ENCODE results near the gene LRRC56.

LRRC56 gene

DNA sequence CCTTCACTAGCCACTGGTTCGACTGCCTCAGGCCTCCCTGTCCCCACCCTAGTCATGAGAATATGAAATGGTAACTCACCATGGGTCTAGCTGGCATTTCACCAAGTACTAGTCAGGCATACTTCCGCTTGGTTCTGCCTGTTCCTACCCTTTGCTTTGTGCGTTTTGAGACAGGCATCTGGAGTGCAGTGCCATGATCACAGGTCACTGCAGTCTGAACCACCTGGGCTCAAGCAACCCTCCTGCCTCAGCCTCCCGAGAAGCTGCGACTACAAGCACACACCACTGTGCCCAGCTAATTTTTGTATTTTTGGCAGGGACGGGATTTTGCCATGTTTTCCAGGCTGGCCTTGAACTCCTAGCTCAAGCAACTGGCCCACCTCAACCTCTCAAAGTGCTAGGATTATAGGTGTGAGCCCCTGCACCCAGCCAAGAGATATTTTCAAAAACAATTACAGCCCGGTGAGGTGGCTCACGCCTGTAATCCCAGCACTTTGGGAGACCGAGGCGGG, 16.1 kb upstream of the LRRC56 start:
- no peak overlapping the region for H3K4me3 Mint-ChIP-seq
- H3K36me3 Mint-ChIP-seq (ENCODE audit: insufficient read depth): peaks cover 3% of the 10 kb centered on the region
- no peak overlapping the region for H3K27ac Mint-ChIP-seq
- no peaks in the 10 kb centered on the region for H3K27me3 Mint-ChIP-seq
- no peaks in the 10 kb centered on the region for H3K9me3 Mint-ChIP-seq
- H3K4me1 Mint-ChIP-seq (ENCODE audit: low read depth in 2 of 2): peaks cover 3 to 6% of the 10 kb centered on the region in 2 donors
- ATAC-seq (replicated peaks) (no peak), DNase-seq (no peak)

DNA sequence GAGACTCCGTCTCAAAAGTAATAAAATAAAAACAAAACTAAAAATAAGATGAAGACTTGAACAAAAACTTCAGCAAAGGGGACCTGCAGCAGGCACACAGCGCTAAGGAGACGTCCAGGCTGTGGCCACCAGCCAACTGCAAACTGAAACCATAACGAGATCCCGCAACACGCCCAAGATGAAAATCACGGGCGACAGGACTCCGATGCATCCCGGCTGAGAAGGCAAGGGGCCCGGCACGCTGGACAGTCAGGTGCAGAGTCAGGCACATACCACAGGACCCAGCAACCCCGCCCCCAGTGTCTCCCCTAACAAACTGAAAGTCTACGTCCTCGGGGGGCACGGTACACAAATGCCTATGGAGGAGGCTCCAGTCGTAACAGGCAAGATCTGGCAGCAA, 11.1 kb upstream of the LRRC56 start:
- H3K4me1 Mint-ChIP-seq (ENCODE audit: low read depth in 2 of 2): peaks cover 0 to 3% of the 10 kb centered on the region in 2 donors
- H3K9me3 Mint-ChIP-seq: no peaks in the 10 kb centered on the region
- H3K4me3 Mint-ChIP-seq: no peak overlapping the region
- no peak for DNase-seq
- ATAC-seq (replicated peaks): no peak
- H3K36me3 Mint-ChIP-seq (ENCODE audit: insufficient read depth): no peaks in the 10 kb centered on the region
- no peak overlapping the region for H3K27ac Mint-ChIP-seq
- H3K27me3 Mint-ChIP-seq: no peaks in the 10 kb centered on the region

DNA sequence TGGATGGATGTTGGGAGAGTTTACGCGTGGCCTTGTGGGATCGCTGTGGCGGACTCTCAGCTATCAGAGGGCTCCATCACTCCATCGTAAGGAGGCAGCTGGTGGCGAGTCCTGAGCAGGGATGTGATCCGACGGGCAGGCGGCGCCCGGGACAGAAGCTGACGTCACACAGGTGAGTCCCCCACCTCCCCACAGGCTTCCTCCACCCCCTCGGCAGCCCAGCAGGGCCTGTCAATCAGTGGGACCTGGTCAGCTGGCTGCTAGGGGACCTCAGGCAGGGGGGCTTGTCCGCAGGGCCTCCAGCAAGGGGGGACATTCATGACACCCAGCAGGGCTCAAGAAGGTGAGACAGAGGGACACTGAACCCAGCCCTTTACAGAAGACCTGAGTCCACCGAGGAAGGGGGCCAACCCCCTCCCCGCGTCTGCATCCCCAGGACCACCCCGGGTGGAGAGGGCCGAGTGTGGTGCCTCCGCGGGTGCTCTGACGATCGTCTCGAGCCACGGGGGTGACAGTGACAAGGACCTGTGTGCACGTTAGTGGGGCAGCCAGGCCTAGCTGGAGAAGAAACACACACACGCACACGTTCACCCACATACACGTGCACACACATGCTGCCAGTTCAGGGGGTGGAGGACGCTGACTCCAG, 9.0 kb upstream of the LRRC56 start:
- Mint-ChIP-seq H3K27me3 (no peaks in the 10 kb centered on the region), H3K36me3 (ENCODE audit: insufficient read depth) (peaks cover 11% of the 10 kb centered on the region), H3K9me3 (no peaks in the 10 kb centered on the region), H3K4me3 (no peak overlapping the region), H3K4me1 (ENCODE audit: low read depth in 2 of 2) (peaks cover 0 to 5% of the 10 kb centered on the region in 2 donors), H3K27ac (no peak overlapping the region)
- DNase-seq (no peak), ATAC-seq (replicated peaks) (no peak)

DNA sequence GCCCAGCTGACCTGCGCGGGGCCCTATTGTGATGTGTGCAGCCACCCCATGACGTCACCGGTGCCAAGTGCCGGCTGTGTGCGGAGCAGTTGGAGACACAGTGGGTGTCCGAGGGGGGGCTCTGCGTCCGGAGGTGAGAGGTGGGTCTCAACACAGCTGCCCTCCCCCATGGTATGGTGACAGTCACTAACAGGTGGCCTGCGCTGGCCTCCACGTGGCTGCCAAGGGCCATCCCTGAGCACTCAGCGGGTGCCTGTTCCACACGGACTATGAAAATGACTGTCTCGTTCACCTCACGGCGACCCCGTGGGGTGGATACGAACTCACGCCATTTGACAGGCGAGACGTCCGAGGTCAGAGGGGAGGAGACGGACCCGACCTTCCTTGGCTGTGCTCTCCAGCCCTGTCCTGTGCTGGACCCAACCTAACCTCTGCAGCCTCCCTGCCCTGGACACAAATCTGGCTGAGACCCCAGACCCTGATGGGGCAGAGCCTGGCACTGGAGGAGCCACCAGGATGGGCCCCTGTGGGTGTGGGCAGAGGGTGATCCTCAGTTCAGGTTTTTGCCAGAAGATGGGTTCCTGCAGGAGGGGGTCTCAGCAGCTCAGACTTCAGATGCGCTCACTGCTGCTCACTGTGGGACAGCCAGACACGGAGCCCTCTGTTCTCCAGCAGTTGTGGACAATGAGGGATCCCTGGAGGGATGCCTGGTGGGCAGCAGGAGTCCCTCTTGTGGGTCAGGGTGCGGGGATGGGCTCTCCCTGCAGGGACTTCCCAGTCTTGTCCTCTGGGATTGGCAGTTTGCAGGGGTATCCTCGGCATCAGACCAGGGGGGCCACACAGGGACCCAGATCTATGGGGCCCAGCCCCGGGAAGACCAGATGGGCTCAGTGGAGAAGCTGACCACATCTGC, 8.3 kb upstream of the LRRC56 start:
- H3K27me3 Mint-ChIP-seq: no peaks in the 10 kb centered on the region
- no peak overlapping the region for H3K27ac Mint-ChIP-seq
- H3K9me3 Mint-ChIP-seq: no peaks in the 10 kb centered on the region
- DNase-seq (no peak), ATAC-seq (replicated peaks) (no peak)
- no peak overlapping the region for H3K4me3 Mint-ChIP-seq
- peaks cover 0 to 5% of the 10 kb centered on the region in 2 donors for H3K4me1 Mint-ChIP-seq (ENCODE audit: low read depth in 2 of 2)
- H3K36me3 Mint-ChIP-seq (ENCODE audit: insufficient read depth): peaks cover 11% of the 10 kb centered on the region

DNA sequence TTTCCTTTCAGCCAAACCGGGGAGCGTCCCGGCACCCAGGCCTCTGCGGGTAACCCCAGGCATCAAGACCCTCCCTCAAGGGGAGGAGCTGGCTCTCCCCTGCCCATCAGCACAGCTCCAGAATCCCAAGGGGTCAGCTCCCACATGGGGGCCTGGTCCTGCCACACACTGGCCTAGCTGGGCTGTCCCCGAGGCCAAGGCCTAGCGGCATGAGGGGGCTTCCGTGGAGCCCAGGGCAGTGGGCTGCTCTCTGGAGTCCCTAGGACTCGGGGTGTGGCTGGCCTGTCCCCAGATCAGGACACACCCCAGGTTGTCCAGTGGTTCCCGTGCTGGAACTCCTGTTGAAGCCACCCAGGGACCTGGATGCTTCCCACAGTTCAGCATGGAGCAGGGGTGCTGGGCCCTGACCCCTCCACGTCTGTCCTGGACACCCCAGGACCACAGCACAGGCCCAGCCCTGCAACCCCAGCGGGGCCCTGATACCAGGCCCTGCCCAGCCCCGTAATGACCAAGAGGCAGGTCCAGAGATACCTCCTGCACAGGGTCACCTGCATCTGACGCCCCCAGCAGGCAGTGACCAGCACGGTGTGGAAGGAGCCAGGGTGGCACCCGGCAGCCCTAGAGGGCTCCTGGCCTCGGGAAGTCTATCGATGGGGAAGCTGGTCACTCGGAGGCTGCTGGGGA, 7.5 kb upstream of the LRRC56 start:
- no peak overlapping the region for H3K27ac Mint-ChIP-seq
- no peak for DNase-seq

DNA sequence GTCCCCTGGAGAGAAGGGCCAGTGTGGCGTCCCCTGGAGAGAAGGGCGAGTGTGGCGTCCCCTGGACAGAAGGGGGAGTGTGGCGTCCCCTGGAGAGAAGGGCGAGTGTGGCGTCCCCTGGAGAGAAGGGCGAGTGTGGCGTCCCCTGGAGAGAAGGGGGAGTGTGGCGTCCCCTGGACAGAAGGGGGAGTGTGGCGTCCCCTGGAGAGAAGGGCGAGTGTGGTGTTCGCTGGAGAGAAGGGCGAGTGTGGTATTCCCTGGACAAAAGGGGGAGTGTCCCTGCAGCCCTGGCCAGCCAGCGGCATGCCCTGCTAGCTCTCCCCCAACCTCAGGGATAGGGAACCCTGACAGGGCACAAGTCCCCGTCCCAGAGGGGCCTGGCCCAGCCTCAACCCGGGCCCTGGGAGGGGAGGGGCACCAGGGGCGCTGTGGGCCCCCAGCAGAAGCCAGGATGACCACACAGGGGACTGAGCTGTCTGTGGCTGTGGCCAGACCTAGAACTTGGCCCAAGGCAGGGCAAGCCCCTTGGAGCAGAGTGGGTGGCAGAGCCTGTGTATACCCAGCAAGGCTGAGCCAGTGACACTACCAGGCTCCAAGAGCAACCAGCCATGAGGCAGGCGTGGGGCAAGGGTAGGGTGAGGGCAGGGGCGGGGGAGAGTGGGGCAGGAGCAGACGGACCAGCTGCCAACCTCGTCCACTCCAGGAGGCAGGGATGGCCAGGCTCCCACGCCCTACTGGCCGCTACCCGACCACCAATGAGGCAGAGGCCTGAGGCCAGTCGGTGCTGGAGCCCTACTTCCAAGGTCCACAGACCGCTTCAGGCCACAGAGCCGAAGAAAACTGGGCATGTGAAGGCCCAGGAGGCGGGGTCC, 6.1 kb upstream of the LRRC56 start:
- H3K27ac Mint-ChIP-seq: no peak overlapping the region
- peaks cover 2 to 6% of the 10 kb centered on the region in 2 donors for H3K4me1 Mint-ChIP-seq (ENCODE audit: low read depth in 2 of 2)
- ATAC-seq (replicated peaks) (no peak), DNase-seq (no peak)
- no peaks in the 10 kb centered on the region for H3K9me3 Mint-ChIP-seq
- H3K27me3 Mint-ChIP-seq: no peaks in the 10 kb centered on the region
- no peak overlapping the region for H3K4me3 Mint-ChIP-seq
- peaks cover 19% of the 10 kb centered on the region for H3K36me3 Mint-ChIP-seq (ENCODE audit: insufficient read depth)

More for the DNA sequence above, 7.5 kb upstream of the LRRC56 start:
- Mint-ChIP-seq H3K9me3 (no peaks in the 10 kb centered on the region), H3K27me3 (no peaks in the 10 kb centered on the region), H3K36me3 (ENCODE audit: insufficient read depth) (peaks cover 13% of the 10 kb centered on the region), H3K4me1 (ENCODE audit: low read depth in 2 of 2) (peaks cover 0 to 5% of the 10 kb centered on the region in 2 donors), H3K4me3 (no peak overlapping the region)
- no peak for ATAC-seq (replicated peaks)

DNA sequence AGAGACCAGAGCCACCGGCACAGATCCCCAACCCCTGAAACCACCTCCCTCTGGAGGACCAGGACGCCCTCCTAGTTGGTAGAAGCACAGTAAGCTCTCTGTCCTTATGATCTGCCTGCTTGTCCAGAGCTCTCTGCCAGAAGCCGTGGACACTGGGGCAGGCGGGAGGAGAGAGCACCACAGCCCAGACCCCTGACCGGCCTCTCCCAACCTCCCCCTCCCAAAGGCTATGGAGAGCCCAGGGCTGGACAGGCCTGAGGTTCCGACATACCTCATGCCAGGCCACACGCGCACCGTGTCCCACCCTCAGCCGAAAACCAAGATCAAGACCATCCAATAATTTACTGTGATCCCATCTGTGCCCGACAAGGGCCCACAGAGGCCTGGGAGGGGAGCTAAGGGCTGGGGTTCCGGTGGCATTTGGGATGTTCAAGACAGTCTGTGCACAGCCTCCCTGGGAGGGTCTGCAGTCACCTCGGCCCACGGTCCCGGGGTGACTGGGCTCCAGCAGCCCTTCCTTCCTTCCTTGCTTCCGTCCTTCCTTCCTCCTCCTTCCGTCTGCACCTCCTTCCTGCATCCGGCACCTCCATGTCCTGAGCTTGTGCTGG, 5.3 kb upstream of the LRRC56 start:
- H3K27me3 Mint-ChIP-seq: no peaks in the 10 kb centered on the region

DNA sequence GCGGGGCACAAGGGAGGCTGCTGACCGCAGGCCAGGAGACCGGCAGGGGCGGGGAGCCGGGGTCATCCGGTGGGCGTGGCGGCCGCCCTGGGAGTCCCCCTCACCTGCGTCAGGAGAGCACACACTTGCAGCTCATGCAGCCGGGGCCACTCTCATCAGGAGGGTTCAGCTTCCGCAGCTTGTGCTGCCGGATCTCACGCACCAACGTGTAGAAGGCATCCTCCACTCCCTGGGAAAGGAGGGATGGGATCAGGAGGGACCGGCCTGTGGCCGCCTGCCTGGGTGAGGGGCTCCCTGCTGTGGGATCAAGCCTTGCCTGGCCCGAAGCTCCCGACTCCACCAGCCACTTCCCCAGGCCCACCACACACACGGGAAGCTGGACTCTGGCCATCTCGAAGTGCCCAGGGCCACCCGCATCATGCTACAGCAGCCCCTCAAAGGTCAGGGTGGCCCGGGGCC, 4.8 kb upstream of the LRRC56 start:
- no peaks in the 10 kb centered on the region for H3K27me3 Mint-ChIP-seq
- H3K4me1 Mint-ChIP-seq (ENCODE audit: low read depth in 2 of 2): peaks cover 10 to 14% of the 10 kb centered on the region in 2 donors
- H3K36me3 Mint-ChIP-seq (ENCODE audit: insufficient read depth): peaks cover 33% of the 10 kb centered on the region
- no peak overlapping the region for H3K4me3 Mint-ChIP-seq
- ATAC-seq (replicated peaks): no peak
- DNase-seq: no peak
- no peak overlapping the region for H3K27ac Mint-ChIP-seq
- no peaks in the 10 kb centered on the region for H3K9me3 Mint-ChIP-seq

More for the DNA sequence above, 5.3 kb upstream of the LRRC56 start:
- Mint-ChIP-seq H3K27ac (no peak overlapping the region), H3K9me3 (no peaks in the 10 kb centered on the region), H3K4me1 (ENCODE audit: low read depth in 2 of 2) (peaks cover 6 to 10% of the 10 kb centered on the region in 2 donors), H3K36me3 (ENCODE audit: insufficient read depth) (peaks cover 28% of the 10 kb centered on the region), H3K4me3 (peak overlapping the region in 1 of 2 donors; percentile 21)
- ATAC-seq (replicated peaks) (no peak), DNase-seq (no peak)

DNA sequence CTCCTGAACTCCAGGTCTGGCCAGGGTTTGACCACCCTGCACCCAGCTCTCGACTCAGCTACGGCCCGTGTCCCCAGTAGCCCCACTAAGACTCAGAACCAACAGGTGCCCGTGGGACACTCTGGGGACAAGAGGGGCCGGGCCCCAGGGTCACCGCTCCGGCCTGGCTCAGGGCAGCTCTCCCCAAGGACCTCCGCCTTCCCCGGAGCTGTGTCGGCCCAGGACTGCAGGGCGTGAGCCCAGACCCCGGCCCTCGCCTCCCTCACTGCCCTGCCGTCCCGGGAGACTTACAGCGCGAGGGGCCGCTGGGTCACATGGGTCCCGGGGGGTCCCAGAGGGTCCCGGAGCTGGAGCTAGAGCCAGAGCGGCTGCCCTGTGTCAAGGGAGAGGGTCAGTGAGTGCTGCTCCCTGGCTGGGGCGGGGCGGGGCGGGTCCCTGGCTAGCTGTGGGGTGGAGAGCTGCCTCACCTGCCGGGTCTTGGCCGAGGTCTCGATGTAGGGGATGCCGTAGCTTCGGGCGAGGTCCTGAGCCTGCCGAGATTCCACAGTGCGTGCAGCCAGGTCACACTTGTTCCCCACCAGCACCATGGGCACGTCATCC, 4.2 kb upstream of the LRRC56 start:
- no peaks in the 10 kb centered on the region for H3K27me3 Mint-ChIP-seq
- H3K4me1 Mint-ChIP-seq (ENCODE audit: low read depth in 2 of 2): peaks cover 14 to 18% of the 10 kb centered on the region in 2 donors
- peaks cover 38% of the 10 kb centered on the region for H3K36me3 Mint-ChIP-seq (ENCODE audit: insufficient read depth)
- DNase-seq: no peak
- no peak overlapping the region for H3K27ac Mint-ChIP-seq
- H3K9me3 Mint-ChIP-seq: no peaks in the 10 kb centered on the region
- H3K4me3 Mint-ChIP-seq: no peak overlapping the region
- ATAC-seq (replicated peaks): no peak

DNA sequence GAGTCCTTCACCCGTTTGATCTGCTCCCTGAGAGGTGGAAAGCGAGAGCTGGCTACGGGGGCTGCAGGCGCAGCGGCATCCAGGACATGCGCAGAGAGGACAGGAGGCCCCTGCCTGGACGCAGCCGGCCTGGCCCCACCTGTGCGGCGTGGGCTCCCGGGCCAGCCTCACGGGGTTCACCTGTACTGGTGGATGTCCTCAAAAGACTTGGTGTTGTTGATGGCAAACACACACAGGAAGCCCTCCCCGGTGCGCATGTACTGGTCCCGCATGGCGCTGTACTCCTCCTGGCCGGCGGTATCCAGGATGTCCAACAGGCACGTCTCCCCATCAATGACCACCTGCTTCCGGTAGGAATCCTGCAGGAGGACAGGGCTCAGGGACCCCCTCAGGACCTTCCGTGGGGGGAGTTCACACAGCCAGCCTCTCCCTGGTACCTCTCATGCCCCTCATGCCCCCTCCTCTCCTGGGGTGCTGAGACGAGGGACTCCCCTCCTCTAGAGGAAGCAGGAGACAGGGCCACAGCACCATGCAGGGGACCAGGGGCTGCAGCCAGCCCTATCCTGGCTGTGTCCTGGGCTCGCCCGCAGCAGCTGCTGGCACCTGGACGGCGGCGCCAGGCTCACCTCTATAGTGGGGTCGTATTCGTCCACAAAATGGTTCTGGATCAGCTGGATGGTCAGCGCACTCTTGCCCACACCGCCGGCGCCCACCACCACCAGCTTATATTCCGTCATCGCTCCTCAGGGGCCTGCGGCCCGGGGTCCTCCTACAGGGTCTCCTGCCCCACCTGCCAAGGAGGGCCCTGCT, 3.5 kb upstream of the LRRC56 start:
- Mint-ChIP-seq H3K27ac (no peak overlapping the region), H3K4me3 (peak overlapping the region in 1 of 2 donors; percentile 71), H3K36me3 (ENCODE audit: insufficient read depth) (peaks cover 40% of the 10 kb centered on the region), H3K9me3 (no peaks in the 10 kb centered on the region), H3K4me1 (ENCODE audit: low read depth in 2 of 2) (peaks cover 14 to 18% of the 10 kb centered on the region in 2 donors), H3K27me3 (no peaks in the 10 kb centered on the region)
- DNase-seq (no peak), ATAC-seq (replicated peaks) (no peak)

DNA sequence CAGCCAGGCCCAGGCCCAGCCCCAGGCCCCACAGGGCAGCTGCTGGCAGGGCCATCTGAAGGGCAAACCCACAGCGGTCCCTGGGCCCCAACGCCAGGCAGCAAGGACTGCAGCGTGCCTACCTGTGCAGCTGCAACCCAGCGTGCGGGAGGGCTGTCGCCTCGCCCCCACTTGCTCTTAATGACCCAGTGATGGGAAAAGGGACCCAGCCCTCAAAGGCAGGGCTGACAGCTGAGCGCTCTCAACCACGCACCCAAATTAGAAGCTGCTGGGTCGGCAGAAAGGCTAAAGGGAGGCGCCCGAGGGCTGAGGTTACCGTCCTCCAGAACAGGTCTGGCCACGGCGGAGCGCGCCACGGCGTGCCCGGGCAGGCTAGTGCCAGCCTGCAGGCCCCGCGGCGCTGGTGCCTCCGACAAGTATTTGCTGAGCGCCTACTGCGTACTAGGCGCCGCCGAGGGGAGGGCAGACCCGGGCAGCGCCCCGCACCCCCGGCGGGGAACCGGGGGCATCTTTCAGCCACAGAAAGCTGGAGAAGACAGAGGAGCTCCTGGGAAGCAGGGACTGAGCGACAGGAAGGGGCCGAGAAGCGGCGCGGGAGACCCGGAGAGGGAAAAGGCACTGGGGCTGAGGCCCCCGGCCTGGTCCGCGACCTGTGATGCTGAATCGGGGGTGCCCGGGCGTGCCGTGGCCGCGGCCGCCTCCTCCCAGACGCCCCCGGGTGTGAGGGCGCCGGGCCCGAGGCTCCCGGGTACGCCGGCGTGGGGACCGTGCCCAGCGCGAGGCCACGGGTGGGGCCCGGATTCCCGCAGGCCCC, 2.7 kb upstream of the LRRC56 start:
- DNase-seq (peak in 1 of 3 experiments; percentile 26), ATAC-seq (replicated peaks) (peak; percentile 1)

More for the DNA sequence above, 2.7 kb upstream of the LRRC56 start:
- H3K27me3 Mint-ChIP-seq: no peaks in the 10 kb centered on the region
- no peaks in the 10 kb centered on the region for H3K9me3 Mint-ChIP-seq
- H3K4me3 Mint-ChIP-seq: peak overlapping the region; percentile 67 to 71
- H3K36me3 Mint-ChIP-seq (ENCODE audit: insufficient read depth): peaks cover 40% of the 10 kb centered on the region
- H3K4me1 Mint-ChIP-seq (ENCODE audit: low read depth in 2 of 2): peaks cover 14 to 18% of the 10 kb centered on the region in 2 donors
- H3K27ac Mint-ChIP-seq: peak overlapping the region in 1 of 2 donors; percentile 35

Measured in effector memory CD8-positive, alpha-beta T cell (primary cell).